Measurements from ENCODE around the gene ENAH. TPM values are rescaled to one million over a fixed set of nuclear protein-coding genes. Genes with fewer than 3 reads are reported as not detected.

The ENAH gene
- total RNA-seq, 2 donors from 2014 or later: 43.5 to 63.7 TPM

DNA sequence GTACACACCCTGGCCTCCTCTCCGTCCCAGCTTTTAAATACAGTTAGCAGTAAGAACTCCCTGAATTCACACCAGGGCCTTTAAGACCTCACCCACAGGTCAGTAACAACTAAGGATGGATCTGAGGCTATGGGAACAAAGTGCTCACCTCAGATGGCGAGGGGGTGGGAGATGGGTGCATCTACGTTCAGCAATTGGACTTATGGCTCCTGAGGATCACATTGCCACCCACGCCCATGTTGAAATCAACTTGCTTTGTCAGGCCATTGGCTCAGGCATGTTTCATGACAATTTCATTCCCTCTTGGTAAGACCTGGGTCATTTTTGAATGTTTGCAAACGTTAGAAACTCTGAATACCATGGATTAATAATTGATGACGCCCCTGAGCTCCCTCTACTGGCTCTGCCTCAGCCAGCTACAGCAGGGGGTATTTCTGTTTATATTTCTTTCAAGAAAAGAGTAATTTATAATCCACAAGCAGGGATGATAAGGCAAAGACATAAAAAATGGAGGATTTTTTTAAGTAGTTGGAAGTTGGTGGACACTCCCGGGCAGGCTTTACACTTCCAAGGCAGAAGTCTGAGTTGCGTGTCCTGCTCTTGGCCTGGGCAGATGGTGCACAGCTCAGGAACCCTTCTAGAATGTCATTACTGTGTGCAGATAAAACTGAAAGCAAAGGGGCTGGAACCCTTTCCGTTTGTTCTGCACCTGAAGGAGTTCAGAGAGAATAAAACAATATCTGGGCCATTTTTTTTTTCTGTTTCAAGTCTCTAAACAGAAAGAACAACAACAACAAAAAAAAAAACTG is 211.4 kb downstream of the ENAH start:
- peak; percentile 87 for DNase-seq
- no peak overlapping the region for H3K4me3 ChIP-seq
- intact Hi-C loops (cut with DNase I): no loop called here
- H3K27ac ChIP-seq: peak overlapping the region; percentile 87
- TF ChIP-seq, protein P1, sequence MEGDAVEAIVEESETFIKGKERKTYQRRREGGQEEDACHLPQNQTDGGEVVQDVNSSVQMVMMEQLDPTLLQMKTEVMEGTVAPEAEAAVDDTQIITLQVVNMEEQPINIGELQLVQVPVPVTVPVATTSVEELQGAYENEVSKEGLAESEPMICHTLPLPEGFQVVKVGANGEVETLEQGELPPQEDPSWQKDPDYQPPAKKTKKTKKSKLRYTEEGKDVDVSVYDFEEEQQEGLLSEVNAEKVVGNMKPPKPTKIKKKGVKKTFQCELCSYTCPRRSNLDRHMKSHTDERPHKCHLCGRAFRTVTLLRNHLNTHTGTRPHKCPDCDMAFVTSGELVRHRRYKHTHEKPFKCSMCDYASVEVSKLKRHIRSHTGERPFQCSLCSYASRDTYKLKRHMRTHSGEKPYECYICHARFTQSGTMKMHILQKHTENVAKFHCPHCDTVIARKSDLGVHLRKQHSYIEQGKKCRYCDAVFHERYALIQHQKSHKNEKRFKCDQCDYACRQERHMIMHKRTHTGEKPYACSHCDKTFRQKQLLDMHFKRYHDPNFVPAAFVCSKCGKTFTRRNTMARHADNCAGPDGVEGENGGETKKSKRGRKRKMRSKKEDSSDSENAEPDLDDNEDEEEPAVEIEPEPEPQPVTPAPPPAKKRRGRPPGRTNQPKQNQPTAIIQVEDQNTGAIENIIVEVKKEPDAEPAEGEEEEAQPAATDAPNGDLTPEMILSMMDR (IDR thresholded peaks at IDR 0.05): no peak
- H3K4me1 ChIP-seq: peaks cover 30% of the 10 kb centered on the region
- H3K36me3 ChIP-seq: no peaks in the 10 kb centered on the region
- no peaks in the 10 kb centered on the region for H3K27me3 ChIP-seq
- H3K9me3 ChIP-seq: no peaks in the 10 kb centered on the region
- peak overlapping the region in 1 of 2 donors; percentile 77 for H3K9ac ChIP-seq (ENCODE audit: low read depth in 2 of 2, low read length in 2 of 2)

DNA sequence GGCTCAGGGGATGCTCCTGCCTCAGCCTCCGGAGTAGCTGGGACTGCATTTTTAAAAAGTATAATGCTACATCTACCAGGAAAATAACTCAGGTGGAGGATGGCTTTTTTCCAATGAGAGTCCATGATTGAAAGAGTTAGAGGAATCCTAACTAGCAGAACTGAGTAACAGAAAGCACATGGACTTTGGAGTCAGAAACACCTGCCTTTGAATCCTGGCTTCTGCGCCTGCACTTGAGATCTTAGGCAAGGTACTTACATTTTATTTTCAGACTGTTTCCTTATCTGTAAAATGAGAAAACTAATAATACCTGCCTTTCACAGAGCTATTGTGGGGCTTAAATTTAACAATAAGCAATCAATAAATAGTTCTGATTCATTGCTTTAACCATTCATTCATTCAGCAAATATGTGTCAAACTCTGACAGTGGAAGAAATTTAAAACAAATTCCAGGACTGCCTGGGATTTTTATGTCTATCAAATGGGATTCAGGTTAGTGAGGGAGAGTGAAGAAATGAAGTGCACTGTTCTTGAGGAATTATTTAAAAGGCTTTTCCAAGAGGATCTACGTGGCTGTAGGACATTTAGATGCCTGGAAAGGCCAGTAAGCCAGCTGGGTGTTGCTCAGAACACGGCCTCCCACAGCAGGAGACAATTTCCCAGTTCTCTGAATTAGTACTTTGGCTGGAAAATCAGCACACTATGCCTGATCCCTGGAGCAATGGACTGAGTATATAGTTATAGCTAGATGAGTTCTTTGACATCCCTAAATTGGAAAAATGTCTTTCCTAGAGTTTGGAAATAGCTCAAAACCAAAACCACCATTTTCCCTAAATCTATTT is 212.3 kb downstream of the ENAH start:
- peak; percentile 65 for DNase-seq
- intact Hi-C loops (cut with DNase I): no loop called here
- no peak overlapping the region for H3K4me3 ChIP-seq
- H3K36me3 ChIP-seq: no peaks in the 10 kb centered on the region
- H3K9ac ChIP-seq (ENCODE audit: low read depth in 2 of 2, low read length in 2 of 2): peak overlapping the region in 1 of 2 donors; percentile 77
- TF ChIP-seq, protein P1 (IDR thresholded peaks at IDR 0.05): no peak
- no peaks in the 10 kb centered on the region for H3K9me3 ChIP-seq
- H3K27ac ChIP-seq: peak overlapping the region; percentile 87
- H3K4me1 ChIP-seq: peaks cover 21% of the 10 kb centered on the region
- H3K27me3 ChIP-seq: no peaks in the 10 kb centered on the region

DNA sequence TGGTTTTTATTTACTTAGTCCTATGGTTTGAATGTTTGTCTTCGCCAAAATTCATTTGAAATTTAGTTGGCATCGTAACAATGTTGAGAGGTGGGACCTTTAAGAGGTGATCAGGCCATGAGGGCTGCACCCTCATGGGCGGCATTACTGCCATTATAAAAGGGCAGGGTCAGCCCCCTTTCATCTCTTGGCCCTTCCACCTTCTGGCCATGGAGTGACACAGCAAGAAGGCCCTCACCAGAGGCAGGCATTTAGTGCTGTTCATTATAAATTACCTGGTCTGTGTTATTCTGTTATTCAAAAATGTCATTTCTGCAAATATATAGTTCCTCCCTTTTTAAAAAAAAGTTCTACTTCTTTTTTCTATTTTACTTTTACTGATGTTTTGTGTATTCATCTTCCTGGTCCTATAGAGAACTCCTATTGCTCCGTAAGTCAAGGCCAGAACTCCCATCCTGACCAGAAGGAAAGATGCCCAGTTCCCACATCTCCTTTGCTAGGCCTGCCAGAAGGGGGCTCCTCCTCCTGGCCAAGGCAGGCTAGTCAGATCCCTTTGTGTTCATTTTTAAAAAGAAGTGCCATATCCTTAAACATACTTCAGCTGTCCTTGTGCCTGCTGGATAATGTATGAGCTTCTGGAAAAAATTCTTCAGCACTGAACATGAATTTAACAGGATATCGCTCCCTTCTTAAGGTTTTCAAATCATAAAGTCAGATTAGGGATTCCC is 215.0 kb downstream of the ENAH start:
- Histone ChIP-seq H3K9ac (ENCODE audit: low read depth in 2 of 2, low read length in 2 of 2) (no peak overlapping the region), H3K27me3 (no peaks in the 10 kb centered on the region), H3K9me3 (no peaks in the 10 kb centered on the region), H3K36me3 (no peaks in the 10 kb centered on the region), H3K4me3 (no peak overlapping the region), H3K4me1 (peaks cover 5% of the 10 kb centered on the region), H3K27ac (no peak overlapping the region)
- DNase-seq: peak; percentile 44
- intact Hi-C loops (cut with DNase I): no loop called here
- TF ChIP-seq, protein P1 (IDR thresholded peaks at IDR 0.05): peak; percentile 20

Other genes starting within 250 kb of the ENAH start
- gene LBR, start 225.1 kb downstream of the ENAH start, total RNA-seq: 100 to 1,000 TPM; 111 to 147 TPM
- 100 to 1,000 TPM; 233 to 264 TPM for gene SRP9, start 124.7 kb upstream of the ENAH start, total RNA-seq
- 10 to 100 TPM; 58.0 to 61.9 TPM for gene EPHX1, start 157.0 kb upstream of the ENAH start, total RNA-seq
- 100 to 1,000 TPM; 124 to 165 TPM for gene TMEM63A, start 229.3 kb upstream of the ENAH start, total RNA-seq
- 100 to 1,000 TPM; 201 to 211 TPM for gene LEFTY1, start 236.0 kb upstream of the ENAH start, total RNA-seq

All from colonic mucosa (tissue), 4 donors.